RWPE2 (cell line): ENCODE results near the gene MRTFB.

Source experiments
- ATAC-seq: fragments of 200-7000 bp; cut with Tn5 transposase; 3 replicates; pipeline ENCODE4 v1.9.1; 2021; ENCODE audit warnings: low read depth
- DNase-seq: peaks from one replicate; pipeline ENCODE4 v3.0.0-alpha.2; 2020; ENCODE audit warnings: low spot score
- H3K27ac ChIP-seq: fragments of 450-650 bp; 2 replicates; pipeline ENCODE4 v1.5.1; 2017; ENCODE audit warnings: mild to moderate bottlenecking; ENCODE audit not compliant: poor library complexity, severe bottlenecking
- H3K27me3 ChIP-seq: fragments of 250-450 bp; sonication (Bioruptor Pico); 2 replicates; pipeline ENCODE4 v1.5.1; 2021; ENCODE audit warnings: mild to moderate bottlenecking, moderate library complexity; ENCODE audit not compliant: insufficient read depth, poor library complexity, severe bottlenecking
- H3K36me3 ChIP-seq: fragments of 250-450 bp; sonication (Bioruptor Pico); 2 replicates; pipeline ENCODE4 v1.5.1; 2020; ENCODE audit warnings: low read depth, mild to moderate bottlenecking, moderate library complexity
- H3K4me1 ChIP-seq: fragments of 250-450 bp; sonication (Bioruptor Pico); 2 replicates; pipeline ENCODE4 v1.5.1; 2021; ENCODE audit warnings: mild to moderate bottlenecking, moderate library complexity; ENCODE audit not compliant: insufficient read depth, poor library complexity, severe bottlenecking
- H3K4me3 ChIP-seq: fragments of 250-450 bp; sonication (Bioruptor Pico); 2 replicates; pipeline ENCODE4 v1.5.1; 2021; ENCODE audit warnings: mild to moderate bottlenecking, moderate library complexity; ENCODE audit not compliant: severe bottlenecking
- H3K9me3 ChIP-seq: fragments of 250-450 bp; sonication (Bioruptor Pico); 2 replicates; pipeline ENCODE4 v1.5.1; 2021; ENCODE audit warnings: mild to moderate bottlenecking, moderate library complexity; ENCODE audit not compliant: severe bottlenecking
- TF ChIP-seq, protein P1 (sequence below): fragments of 450-650 bp; IDR thresholded peaks from one replicate; pipeline ENCODE4 v1.5.1; 2017; ENCODE audit warnings: mild to moderate bottlenecking, moderate library complexity; ENCODE audit not compliant: poor library complexity, severe bottlenecking

MRTFB gene

DNA sequence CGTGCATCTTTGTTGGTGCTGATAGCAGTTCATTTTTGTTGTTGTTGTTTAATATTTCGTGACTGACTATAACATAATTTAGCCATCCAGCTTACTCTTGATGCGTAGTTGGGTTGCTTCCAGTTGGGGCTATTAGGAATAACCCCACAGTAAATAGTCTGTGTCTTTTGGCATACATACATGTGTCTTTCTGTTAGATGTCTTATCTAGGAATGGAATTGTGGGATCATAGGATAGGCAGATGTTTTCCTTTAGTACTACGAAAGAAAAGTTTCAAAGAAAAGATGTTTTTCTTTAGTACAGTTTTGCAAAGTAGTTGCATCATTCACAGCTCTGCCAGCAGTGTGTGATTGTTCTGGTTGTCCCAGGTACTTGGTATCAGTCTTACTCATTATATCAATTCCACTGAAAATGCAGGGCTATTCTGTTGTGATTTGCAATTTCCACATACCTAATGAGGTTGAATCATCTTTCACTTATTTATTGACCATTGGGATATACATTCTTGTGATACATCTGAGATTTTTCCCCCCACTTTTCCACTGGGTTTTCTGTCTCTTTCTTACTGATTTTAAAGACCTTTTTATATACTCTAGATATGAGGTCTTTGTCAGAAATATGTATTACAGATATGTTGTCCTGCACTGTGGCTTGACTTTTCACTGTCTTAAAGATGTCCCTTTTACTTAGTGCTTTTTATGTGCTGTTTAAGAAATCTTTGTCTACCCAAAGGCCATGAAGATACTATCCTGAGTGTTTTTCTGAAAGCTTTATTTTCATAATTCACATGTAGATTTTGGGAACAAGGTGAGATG is 173.3 kb downstream of the MRTFB start:
- Histone ChIP-seq H3K9me3 (no peaks in the 10 kb centered on the region), H3K4me1 (no peaks in the 10 kb centered on the region), H3K4me3 (no peak overlapping the region), H3K27ac (no peak overlapping the region), H3K27me3 (no peaks in the 10 kb centered on the region), H3K36me3 (peaks cover 42% of the 10 kb centered on the region)
- TF ChIP-seq, protein P1, sequence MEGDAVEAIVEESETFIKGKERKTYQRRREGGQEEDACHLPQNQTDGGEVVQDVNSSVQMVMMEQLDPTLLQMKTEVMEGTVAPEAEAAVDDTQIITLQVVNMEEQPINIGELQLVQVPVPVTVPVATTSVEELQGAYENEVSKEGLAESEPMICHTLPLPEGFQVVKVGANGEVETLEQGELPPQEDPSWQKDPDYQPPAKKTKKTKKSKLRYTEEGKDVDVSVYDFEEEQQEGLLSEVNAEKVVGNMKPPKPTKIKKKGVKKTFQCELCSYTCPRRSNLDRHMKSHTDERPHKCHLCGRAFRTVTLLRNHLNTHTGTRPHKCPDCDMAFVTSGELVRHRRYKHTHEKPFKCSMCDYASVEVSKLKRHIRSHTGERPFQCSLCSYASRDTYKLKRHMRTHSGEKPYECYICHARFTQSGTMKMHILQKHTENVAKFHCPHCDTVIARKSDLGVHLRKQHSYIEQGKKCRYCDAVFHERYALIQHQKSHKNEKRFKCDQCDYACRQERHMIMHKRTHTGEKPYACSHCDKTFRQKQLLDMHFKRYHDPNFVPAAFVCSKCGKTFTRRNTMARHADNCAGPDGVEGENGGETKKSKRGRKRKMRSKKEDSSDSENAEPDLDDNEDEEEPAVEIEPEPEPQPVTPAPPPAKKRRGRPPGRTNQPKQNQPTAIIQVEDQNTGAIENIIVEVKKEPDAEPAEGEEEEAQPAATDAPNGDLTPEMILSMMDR, result no peak
- no peak for DNase-seq
- no peak for ATAC-seq

DNA sequence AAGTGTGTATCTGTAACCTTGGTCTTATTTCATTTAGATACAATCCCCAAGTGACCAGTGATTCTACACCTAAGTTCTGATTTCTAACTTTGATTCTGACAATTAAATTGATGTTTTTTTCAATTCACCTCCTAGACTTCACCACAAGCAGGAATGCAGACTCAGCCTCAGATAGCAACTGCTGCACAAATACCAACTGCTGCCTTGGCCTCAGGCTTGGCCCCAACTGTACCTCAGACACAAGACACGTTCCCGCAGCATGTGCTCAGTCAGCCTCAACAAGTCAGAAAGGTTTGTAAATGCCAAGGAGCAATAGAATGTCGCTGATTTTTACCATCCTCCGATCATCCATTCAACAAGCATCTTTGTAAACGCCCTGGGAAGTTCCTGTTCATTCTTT is 177.7 kb downstream of the MRTFB start:
- no peak for DNase-seq
- H3K36me3 ChIP-seq, result peaks cover 64% of the 10 kb centered on the region

DNA sequence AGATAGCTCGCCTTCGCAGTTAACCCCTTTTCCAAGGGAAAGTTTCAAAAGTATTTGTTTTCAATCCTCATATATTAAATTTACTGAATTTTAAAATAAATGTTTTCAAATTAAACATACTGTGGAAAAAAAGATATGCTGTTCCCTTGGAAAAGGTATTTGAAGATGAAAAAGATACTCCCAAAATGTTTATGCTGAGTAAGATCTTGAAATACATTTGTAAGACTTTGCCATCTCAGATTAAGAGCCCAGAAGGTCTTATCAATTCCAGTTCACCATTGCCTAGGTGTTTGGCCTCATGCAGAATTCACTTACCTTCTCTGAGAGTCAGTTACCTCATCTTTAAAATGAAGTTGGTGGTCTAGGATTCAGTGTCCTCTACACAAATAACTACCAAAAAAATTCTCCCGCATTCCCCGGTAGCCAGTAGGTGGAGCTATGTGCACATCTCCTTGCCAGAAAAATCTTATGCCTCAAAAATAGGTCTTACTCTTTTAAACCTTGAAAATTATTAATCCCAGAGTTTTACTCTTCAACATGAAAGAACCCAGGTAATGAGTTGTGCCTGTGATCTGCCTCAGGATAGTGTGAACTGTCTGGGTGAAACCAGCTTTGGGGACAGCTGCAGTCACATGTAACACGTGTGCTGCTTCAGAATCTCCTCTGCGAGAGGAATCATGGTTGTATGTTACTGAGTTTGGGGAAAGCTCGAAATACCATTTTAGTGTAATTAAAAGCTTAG is 178.3 kb downstream of the MRTFB start:
- Histone ChIP-seq H3K4me1 (no peaks in the 10 kb centered on the region), H3K27ac (no peak overlapping the region), H3K4me3 (no peak overlapping the region), H3K9me3 (no peaks in the 10 kb centered on the region), H3K27me3 (no peaks in the 10 kb centered on the region), H3K36me3 (peaks cover 71% of the 10 kb centered on the region)
- DNase-seq (no peak), ATAC-seq (no peak)
- TF ChIP-seq, protein P1, result peak; percentile 92

More for the DNA sequence above, 177.7 kb downstream of the MRTFB start:
- ATAC-seq, result no peak
- no peak overlapping the region for H3K27ac ChIP-seq
- no peaks in the 10 kb centered on the region for H3K4me1 ChIP-seq
- TF ChIP-seq, protein P1, result no peak
- no peaks in the 10 kb centered on the region for H3K27me3 ChIP-seq
- no peak overlapping the region for H3K4me3 ChIP-seq
- no peaks in the 10 kb centered on the region for H3K9me3 ChIP-seq

DNA sequence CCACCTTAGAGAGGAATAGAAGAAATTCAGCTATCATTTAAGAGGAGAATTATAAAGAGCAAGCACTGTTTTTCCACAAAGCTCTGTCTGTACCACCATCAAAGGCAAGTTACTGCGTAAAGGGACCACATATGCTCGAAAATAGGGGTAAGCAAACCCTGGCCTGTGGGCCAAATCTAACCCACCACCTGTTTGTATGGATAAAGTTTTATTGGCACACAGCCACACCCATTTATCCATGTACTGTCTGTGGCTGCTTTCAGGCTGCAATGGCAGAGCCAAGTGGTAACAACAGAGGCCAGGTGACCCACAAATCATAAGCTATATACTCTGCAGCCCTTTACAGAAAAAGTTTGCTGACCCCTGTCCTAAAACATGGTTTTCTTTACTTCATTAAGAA is 180.3 kb downstream of the MRTFB start:
- Histone ChIP-seq H3K9me3 (no peaks in the 10 kb centered on the region), H3K27ac (no peak overlapping the region), H3K27me3 (no peaks in the 10 kb centered on the region), H3K36me3 (peaks cover 70% of the 10 kb centered on the region), H3K4me3 (no peak overlapping the region), H3K4me1 (no peaks in the 10 kb centered on the region)
- ATAC-seq (no peak), DNase-seq (no peak)
- TF ChIP-seq, protein P1, result no peak

DNA sequence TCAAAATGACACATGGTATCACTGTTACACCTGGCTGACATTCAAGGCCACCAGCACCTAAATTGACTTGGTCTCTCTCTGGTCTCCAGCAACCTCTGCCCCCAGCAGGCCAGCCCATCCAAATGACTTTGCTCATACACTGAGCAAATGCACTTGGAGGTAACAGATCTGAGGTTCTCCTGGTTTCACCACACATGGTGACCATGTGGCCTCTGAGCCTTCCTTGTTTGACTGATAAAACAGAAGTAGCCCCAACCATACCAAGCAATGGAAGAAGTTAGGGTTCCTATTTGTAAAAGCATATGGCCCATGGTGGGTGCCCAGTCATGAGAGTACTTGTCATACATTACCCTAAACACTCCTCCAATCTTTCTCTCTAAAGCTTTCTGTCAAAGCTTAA is 181.7 kb downstream of the MRTFB start:
- Histone ChIP-seq H3K9me3 (no peaks in the 10 kb centered on the region), H3K4me1 (no peaks in the 10 kb centered on the region), H3K4me3 (no peak overlapping the region), H3K27ac (no peak overlapping the region), H3K27me3 (no peaks in the 10 kb centered on the region), H3K36me3 (peaks cover 80% of the 10 kb centered on the region)
- TF ChIP-seq, protein P1, result no peak
- ATAC-seq (no peak), DNase-seq (no peak)
